ENCODE measurements around the gene EYS. TPM values are rescaled to one million over a fixed set of nuclear protein-coding genes. Genes with fewer than 3 reads are reported as not detected.
A peak's percentile ranks its signal among the peaks of the same experiment; 100 is the strongest.

Gene EYS
- total and polyA plus RNA-seq, 9 of the 15 experiments (the other 6 are each of a cell fraction or from before 2014, with no cell fraction given): 0.03 to 0.36 (median 0.10) TPM; not detected in 2

- 0% methylated on average over 1 of the region's 1 CpG for WGBS (ENCODE audit: insufficient coverage, low coverage, missing lambda C conversion rate)
- Histone ChIP-seq H3K4me1 (replicated peaks in 1 of 2; ENCODE audit: control insufficient read depth in 2 of 2, insufficient read depth in 2 of 2, low read length in 2 of 2) (no peaks in the 10 kb centered on the region), H3K9me1 (ENCODE audit: control insufficient read depth, insufficient read depth, low read length) (no peaks in the 10 kb centered on the region), H2AFZ (ENCODE audit: low read depth, low read length) (no peak overlapping the region), H3K27me3 (ENCODE audit: control insufficient read depth in 2 of 2, insufficient read depth in 2 of 2, low read length in 2 of 2) (no peaks in the 10 kb centered on the region), H3K79me2 (ENCODE audit: control insufficient read depth, insufficient read depth, low read length) (no peaks in the 10 kb centered on the region), H3K27ac (ENCODE audit: extremely low read depth, low read depth, low read length) (no peak overlapping the region), H4K20me1 (replicated peaks; ENCODE audit: control insufficient read depth, insufficient read depth, low read length) (no peaks in the 10 kb centered on the region), H3K36me3 (ENCODE audit: control insufficient read depth, insufficient read depth, low read length) (no peaks in the 10 kb centered on the region), H3K4me3 (no peak overlapping the region), H3K9ac (ENCODE audit: insufficient read depth in 1 of 2, low read depth in 2 of 2, low read length in 2 of 2) (no peak overlapping the region), H3K9me3 (replicated peaks; ENCODE audit: control insufficient read depth, insufficient read depth, low read depth, low read length) (no peaks in the 10 kb centered on the region; the same call in 1 of the 2 replicates), H3K4me2 (ENCODE audit: insufficient read depth, low read length) (no peak overlapping the region)
- in situ Hi-C loops (cut with MboI) (no loop called here), intact Hi-C loops (cut with micrococcal nuclease) (no loop called here)
- BruUV-seq (replicated peaks): no TSS peak
- CTCF ChIA-PET (ENCODE audit: low intra/inter-chr PET ratio): no interaction called here
- POLR2A ChIA-PET: no interaction called here
- ATAC-seq (no peak), FAIRE-seq (no peak), DNase-seq (ENCODE audit: extremely low read depth in 1 of 4, low spot score in 3 of 4) (no peak)
- TF ChIP-seq PTBP1 (IDR thresholded peaks at IDR 0.05; ENCODE audit: low read depth, low read length) (no peak), NRF1 (conservative IDR thresholded peaks at IDR 0.05 in 1 of 2, IDR thresholded peaks at IDR 0.05 in 1 of 2) (no peak), TAF1 (IDR thresholded peaks at IDR 0.05; ENCODE audit: control insufficient read depth, extremely low read depth, insufficient read depth, low read length, severe bottlenecking) (no peak), ZNF449 (CRISPR knock-in tag; IDR thresholded peaks at IDR 0.05) (no peak), MAFF (IDR thresholded peaks at IDR 0.05; ENCODE audit: low read length) (peak; percentile 36), ZFP30 (CRISPR knock-in tag; IDR thresholded peaks at IDR 0.05; ENCODE audit: borderline replicate concordance) (no peak), MAFK (IDR thresholded peaks at IDR 0.05; ENCODE audit: low read length) (peak; percentile 24; the same call in 1 of the 2 replicates), ZBTB40 (IDR thresholded peaks at IDR 0.05) (no peak), ZBTB40 (CRISPR knock-in tag; IDR thresholded peaks at IDR 0.05) (no peak), ZNF316 (IDR thresholded peaks at IDR 0.05) (peak; percentile 43; the same call in 1 of the 2 replicates), NELFE (IDR thresholded peaks at IDR 0.05; ENCODE audit: insufficient read depth, insufficient read length) (no peak)
These were observed 1825.2 kb downstream of the EYS start for GRCh38 chr6:63881791-63882190.
